ENCODE data around the gene ARHGAP8.

ARHGAP8 gene

GRCh38 chr22:44906999-44907644, 154.7 kb downstream of the ARHGAP8 start:
- no peak for DNase-seq (ENCODE audit: low read depth, low spot score)

- DNase-seq (ENCODE audit: low read depth, low spot score), result no peak
These were observed 155.7 kb downstream of the ARHGAP8 start for GRCh38 chr22:44907765-44908737.

- no peak for DNase-seq (ENCODE audit: low read depth, low spot score)
These were observed 156.9 kb downstream of the ARHGAP8 start for GRCh38 chr22:44909241-44909640.

All from brain pericyte (primary cell).